HepG2 (cell line): Measurements from ENCODE around the gene MARK2. TPM values are rescaled to one million over a fixed set of nuclear protein-coding genes. Genes with fewer than 3 reads are reported as not detected.

Source experiments
- ARNT2 ChIP-seq: sonication (generic); formaldehyde crosslinking; IDR thresholded peaks from 2 replicates; pipeline ENCODE4 v1.8.0; 2022; ENCODE audit warnings: mild to moderate bottlenecking, low read depth, missing genetic modification reagents, moderate library complexity
- CENPT ChIP-seq: sonication (generic); formaldehyde crosslinking; IDR thresholded peaks from 2 replicates; pipeline ENCODE4 v1.8.0; 2022; ENCODE audit warnings: low read depth, mild to moderate bottlenecking, moderate library complexity, missing genetic modification reagents
- EZH2 ChIP-seq: conservative IDR thresholded peaks from 2 replicates; pipeline ENCODE4 v1.6.1; 2012; ENCODE audit warnings: mild to moderate bottlenecking, low read depth, low read length, moderate library complexity
- GABPA ChIP-seq, 2 experiments: IDR thresholded peaks; 2 replicates each; pipeline ENCODE4 v1.6.1; 2011 to 2016; ENCODE audit warnings: low read depth in 2 of 2, low read length in 1 of 2, missing biosample characterization in 1 of 2, missing genetic modification characterization in 1 of 2
- HCFC1 ChIP-seq: fragments of 150-350 bp; IDR thresholded peaks from 2 replicates; pipeline ENCODE4 v1.6.1; 2014; ENCODE audit warnings: low read depth, low read length
- HNRNPK ChIP-seq: fragments of 200-400 bp; formaldehyde crosslinking; IDR thresholded peaks from 2 replicates; pipeline ENCODE4 v1.6.1; 2018; ENCODE audit warnings: low read length, low read depth, moderate library complexity, mild to moderate bottlenecking; ENCODE audit not compliant: poor library complexity, severe bottlenecking
- ISL2 ChIP-seq: sonication (generic); formaldehyde crosslinking; IDR thresholded peaks from 2 replicates; pipeline ENCODE4 v1.5.0; 2020; ENCODE audit warnings: missing genetic modification reagents
- KDM1A ChIP-seq: IDR thresholded peaks from 2 replicates; pipeline ENCODE4 v1.6.1; 2016; ENCODE audit warnings: missing compliant biosample characterization
- KLF12 ChIP-seq: sonication (generic); formaldehyde crosslinking; IDR thresholded peaks from 2 replicates; pipeline ENCODE4 v1.4.0; 2020; ENCODE audit warnings: missing genetic modification reagents, borderline replicate concordance
- MAZ ChIP-seq, 2 experiments: sonication (generic) in 1 of 2; formaldehyde crosslinking in 1 of 2; IDR thresholded peaks; 2 replicates each; pipeline versions ENCODE4 v1.5.0 to v1.6.1; 2012 to 2020; ENCODE audit warnings: low read depth in 2 of 2, mild to moderate bottlenecking in 2 of 2, borderline replicate concordance in 1 of 2, improper control_type of control experiment in 1 of 2, low read length in 1 of 2, missing genetic modification reagents in 1 of 2, moderate library complexity in 1 of 2
- MLLT10 ChIP-seq: sonication (generic); formaldehyde crosslinking; IDR thresholded peaks from 2 replicates; pipeline ENCODE4 v1.4.0; 2020; ENCODE audit warnings: missing genetic modification reagents
- NFIB ChIP-seq: sonication (generic); formaldehyde crosslinking; IDR thresholded peaks from 2 replicates; pipeline ENCODE4 v1.9.0; 2021; ENCODE audit warnings: missing genetic modification reagents, mild to moderate bottlenecking, borderline replicate concordance
- PHF21A ChIP-seq: sonication (generic); formaldehyde crosslinking; IDR thresholded peaks from 2 replicates; pipeline ENCODE4 v1.5.0; 2020; ENCODE audit warnings: mild to moderate bottlenecking, missing genetic modification reagents
- RFX1 ChIP-seq: fragments of 450-650 bp; IDR thresholded peaks from 2 replicates; pipeline ENCODE4 v1.6.1; 2017
- YEATS2 ChIP-seq: sonication (generic); formaldehyde crosslinking; IDR thresholded peaks from 2 replicates; pipeline ENCODE4 v1.4.0; 2020; ENCODE audit warnings: missing genetic modification reagents, borderline replicate concordance
- ZNF12 ChIP-seq: sonication (generic); formaldehyde crosslinking; IDR thresholded peaks from 2 replicates; pipeline ENCODE4 v1.5.0; 2020; ENCODE audit warnings: missing genetic modification reagents
- ZNF143 ChIP-seq: sonication (generic); formaldehyde crosslinking; IDR thresholded peaks from 2 replicates; pipeline ENCODE4 v1.4.0; 2020; ENCODE audit warnings: missing genetic modification reagents
- ZNF333 ChIP-seq: sonication (generic); formaldehyde crosslinking; IDR thresholded peaks from 2 replicates; pipeline ENCODE4 v1.4.0; 2020; ENCODE audit warnings: mild to moderate bottlenecking, missing genetic modification reagents, borderline replicate concordance
- ZNF441 ChIP-seq: sonication (generic); formaldehyde crosslinking; IDR thresholded peaks from 2 replicates; pipeline ENCODE4 v1.7.0; 2021; ENCODE audit warnings: missing genetic modification reagents, borderline replicate concordance
- ZNF543 ChIP-seq: sonication (generic); formaldehyde crosslinking; IDR thresholded peaks from 2 replicates; pipeline ENCODE4 v1.4.0; 2020; ENCODE audit warnings: mild to moderate bottlenecking, missing genetic modification reagents
- ZNF546 ChIP-seq: sonication (generic); formaldehyde crosslinking; conservative IDR thresholded peaks from 2 replicates; pipeline ENCODE4 v1.8.1; 2023; ENCODE audit warnings: mild to moderate bottlenecking, missing genetic modification reagents
- ZNF7 ChIP-seq: IDR thresholded peaks from 2 replicates; pipeline ENCODE4 v1.6.1; 2016; ENCODE audit warnings: missing biosample characterization, missing genetic modification reagents
- ZNF850 ChIP-seq: sonication (generic); formaldehyde crosslinking; conservative IDR thresholded peaks from 2 replicates; pipeline ENCODE4 v1.9.0; 2021; ENCODE audit warnings: mild to moderate bottlenecking, missing genetic modification reagents
- ZNF891 ChIP-seq: sonication (generic); formaldehyde crosslinking; IDR thresholded peaks from 2 replicates; pipeline ENCODE4 v1.5.0; 2020; ENCODE audit warnings: mild to moderate bottlenecking, missing genetic modification reagents
- polyA plus RNA-seq, 8 experiments: library from polyadenylated mRNA; depleted of rRNA in 3 of 8; stranded (reverse) in 7 of 8; unstranded in 1 of 8; fragments of >200 nt; fragmentation: Illumina TruSeq in 4 of 8; extraction: Trizol in 4 of 8; gene quantifications; 2 replicates each; pipeline versions ENCODE4 v1.2.1 to v1.2.3, GENCODE V29; 2011 to 2016; ENCODE audit warnings: low read depth in 4 of 8, missing spikeins in 1 of 8, mixed read lengths in 1 of 8; ENCODE audit not compliant: insufficient read depth in 1 of 8
- total RNA-seq, 5 experiments: library from RNA; depleted of rRNA; stranded (reverse); fragments of >200 nt; fragmentation: Illumina TruSeq; extraction: Trizol; gene quantifications; 2 replicates each; pipeline ENCODE4 v1.2.3, GENCODE V29; 2016; ENCODE audit warnings: low read depth in 1 of 5
- TF ChIP-seq, protein P1 (sequence below): IDR thresholded peaks from 2 replicates; pipeline ENCODE4 v1.6.1; 2012; ENCODE audit warnings: low read length, improper control_type of control experiment
- TF ChIP-seq, protein P2 (sequence below): sonication (generic); formaldehyde crosslinking; IDR thresholded peaks from 2 replicates; pipeline ENCODE4 v1.4.0; 2020; ENCODE audit warnings: missing genetic modification reagents, mild to moderate bottlenecking, borderline replicate concordance

The MARK2 gene
- total and polyA plus RNA-seq, 2 of the 13 experiments (the other 11 are each of a cell fraction or from before 2014, with no cell fraction given) = 13.5 to 13.9 TPM

- no peak for TF ChIP-seq KDM1A (CRISPR knock-in tag)
- TF ChIP-seq ZNF543 (CRISPR knock-in tag) = no peak
- no peak for TF ChIP-seq KLF12 (CRISPR knock-in tag)
- no peak for TF ChIP-seq ZNF143 (CRISPR knock-in tag)
- no peak for TF ChIP-seq ZNF12
- no peak for TF ChIP-seq NFIB (CRISPR knock-in tag)
- TF ChIP-seq ZNF7 (CRISPR knock-in tag) = no peak
- no peak for TF ChIP-seq ZNF333 (CRISPR knock-in tag)
- no peak for TF ChIP-seq CENPT
- TF ChIP-seq, protein P1, sequence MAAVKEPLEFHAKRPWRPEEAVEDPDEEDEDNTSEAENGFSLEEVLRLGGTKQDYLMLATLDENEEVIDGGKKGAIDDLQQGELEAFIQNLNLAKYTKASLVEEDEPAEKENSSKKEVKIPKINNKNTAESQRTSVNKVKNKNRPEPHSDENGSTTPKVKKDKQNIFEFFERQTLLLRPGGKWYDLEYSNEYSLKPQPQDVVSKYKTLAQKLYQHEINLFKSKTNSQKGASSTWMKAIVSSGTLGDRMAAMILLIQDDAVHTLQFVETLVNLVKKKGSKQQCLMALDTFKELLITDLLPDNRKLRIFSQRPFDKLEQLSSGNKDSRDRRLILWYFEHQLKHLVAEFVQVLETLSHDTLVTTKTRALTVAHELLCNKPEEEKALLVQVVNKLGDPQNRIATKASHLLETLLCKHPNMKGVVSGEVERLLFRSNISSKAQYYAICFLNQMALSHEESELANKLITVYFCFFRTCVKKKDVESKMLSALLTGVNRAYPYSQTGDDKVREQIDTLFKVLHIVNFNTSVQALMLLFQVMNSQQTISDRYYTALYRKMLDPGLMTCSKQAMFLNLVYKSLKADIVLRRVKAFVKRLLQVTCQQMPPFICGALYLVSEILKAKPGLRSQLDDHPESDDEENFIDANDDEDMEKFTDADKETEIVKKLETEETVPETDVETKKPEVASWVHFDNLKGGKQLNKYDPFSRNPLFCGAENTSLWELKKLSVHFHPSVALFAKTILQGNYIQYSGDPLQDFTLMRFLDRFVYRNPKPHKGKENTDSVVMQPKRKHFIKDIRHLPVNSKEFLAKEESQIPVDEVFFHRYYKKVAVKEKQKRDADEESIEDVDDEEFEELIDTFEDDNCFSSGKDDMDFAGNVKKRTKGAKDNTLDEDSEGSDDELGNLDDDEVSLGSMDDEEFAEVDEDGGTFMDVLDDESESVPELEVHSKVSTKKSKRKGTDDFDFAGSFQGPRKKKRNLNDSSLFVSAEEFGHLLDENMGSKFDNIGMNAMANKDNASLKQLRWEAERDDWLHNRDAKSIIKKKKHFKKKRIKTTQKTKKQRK = no peak
- no peak for TF ChIP-seq ARNT2
- no peak for TF ChIP-seq HCFC1
- no peak for TF ChIP-seq ZNF441 (CRISPR knock-in tag)
- TF ChIP-seq MAZ (IDR thresholded peaks at IDR 0.05; ENCODE audit: borderline replicate concordance, low read depth, low read length) = no peak
- peak; percentile 63 for TF ChIP-seq MAZ (CRISPR knock-in tag; IDR thresholded peaks at IDR 0.05; ENCODE audit: low read depth)
- TF ChIP-seq ZNF546 (CRISPR knock-in tag) = no peak
- no peak for TF ChIP-seq ISL2 (CRISPR knock-in tag)
- TF ChIP-seq MLLT10 (CRISPR knock-in tag) = no peak
- TF ChIP-seq HNRNPK = no peak
- no peak for TF ChIP-seq ZNF891 (CRISPR knock-in tag)
- no peak for TF ChIP-seq RFX1
- TF ChIP-seq EZH2 = no peak
- TF ChIP-seq PHF21A = no peak
- peak; percentile 34; the same call in 1 of the 2 replicates for TF ChIP-seq YEATS2 (CRISPR knock-in tag)
- TF ChIP-seq, protein P2, sequence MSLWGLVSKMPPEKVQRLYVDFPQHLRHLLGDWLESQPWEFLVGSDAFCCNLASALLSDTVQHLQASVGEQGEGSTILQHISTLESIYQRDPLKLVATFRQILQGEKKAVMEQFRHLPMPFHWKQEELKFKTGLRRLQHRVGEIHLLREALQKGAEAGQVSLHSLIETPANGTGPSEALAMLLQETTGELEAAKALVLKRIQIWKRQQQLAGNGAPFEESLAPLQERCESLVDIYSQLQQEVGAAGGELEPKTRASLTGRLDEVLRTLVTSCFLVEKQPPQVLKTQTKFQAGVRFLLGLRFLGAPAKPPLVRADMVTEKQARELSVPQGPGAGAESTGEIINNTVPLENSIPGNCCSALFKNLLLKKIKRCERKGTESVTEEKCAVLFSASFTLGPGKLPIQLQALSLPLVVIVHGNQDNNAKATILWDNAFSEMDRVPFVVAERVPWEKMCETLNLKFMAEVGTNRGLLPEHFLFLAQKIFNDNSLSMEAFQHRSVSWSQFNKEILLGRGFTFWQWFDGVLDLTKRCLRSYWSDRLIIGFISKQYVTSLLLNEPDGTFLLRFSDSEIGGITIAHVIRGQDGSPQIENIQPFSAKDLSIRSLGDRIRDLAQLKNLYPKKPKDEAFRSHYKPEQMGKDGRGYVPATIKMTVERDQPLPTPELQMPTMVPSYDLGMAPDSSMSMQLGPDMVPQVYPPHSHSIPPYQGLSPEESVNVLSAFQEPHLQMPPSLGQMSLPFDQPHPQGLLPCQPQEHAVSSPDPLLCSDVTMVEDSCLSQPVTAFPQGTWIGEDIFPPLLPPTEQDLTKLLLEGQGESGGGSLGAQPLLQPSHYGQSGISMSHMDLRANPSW (CRISPR knock-in tag) = no peak
- TF ChIP-seq GABPA (IDR thresholded peaks at IDR 0.05; ENCODE audit: low read depth, low read length) = no peak
- TF ChIP-seq GABPA (CRISPR knock-in tag; IDR thresholded peaks at IDR 0.05; ENCODE audit: low read depth) = 0 out of 2 replicates have a peak, but pooled peaks have one; percentile 27
- TF ChIP-seq ZNF850 (CRISPR knock-in tag) = no peak
These were observed 1.8 kb upstream of the MARK2 start (continued) for GRCh38 chr11:63837027-63837688.
